OCI-LY7 (cell line): Measurements from ENCODE around the gene CD248. TPM values are rescaled to one million over a fixed set of nuclear protein-coding genes. Genes with fewer than 3 reads are reported as not detected.
A peak's percentile ranks its signal among the peaks of the same experiment; 100 is the strongest.
"Not testable (repeated sequence)": the region's sequence is repeated elsewhere in the genome, so short reads cannot be mapped to it uniquely, and the experiment has no call there.

Experiments
- BruUV-seq: library from RNA; stranded (reverse); fragments of 400-500 nt; replicated peaks from 2 replicates; lab custom pipeline; 2021; lab: Mats Ljungman, UMichigan
- CTCF ChIA-PET: fragments of 300-600 bp; sonication (Branson Sonifier 250); formaldehyde crosslinking; loops from one replicate; lab custom pipeline; 2022; ENCODE audit warnings: antibody characterized with exemption; ENCODE audit not compliant: unreplicated experiment; lab: Charles Lee
- POLR2A ChIA-PET: fragments of 300-600 bp; sonication (Branson Sonifier 250); formaldehyde crosslinking; loops from one replicate; lab custom pipeline; 2022; ENCODE audit warnings: antibody characterized with exemption; lab: Charles Lee
- DNase-seq: peaks from one replicate; pipeline ENCODE4 v3.0.0-alpha.2; 2015; ENCODE audit warnings: low spot score
- H2AFZ ChIP-seq: fragments of 200-600 bp; sonication (generic), shearing (Covaris generic); 2 replicates; pipeline ENCODE4 v1.6.1; 2014; ENCODE audit warnings: mild to moderate bottlenecking, antibody characterized with exemption, low read length, moderate library complexity
- H3K27ac ChIP-seq: fragments of 200-600 bp; sonication (generic); 2 replicates; pipeline ENCODE4 v1.5.1; 2014; ENCODE audit warnings: mixed run types, low read depth, mild to moderate bottlenecking, moderate library complexity, low read length, inconsistent platforms; ENCODE audit not compliant: poor library complexity, severe bottlenecking
- H3K36me3 ChIP-seq: fragments of 200-600 bp; sonication (generic); 2 replicates; pipeline ENCODE4 v1.6.1; 2014; ENCODE audit warnings: mild to moderate bottlenecking, antibody characterized with exemption, low read length, moderate library complexity, mixed read lengths; ENCODE audit not compliant: insufficient read depth
- H3K4me1 ChIP-seq: fragments of 200-600 bp; sonication (generic); 2 replicates; pipeline ENCODE4 v1.5.1; 2014; ENCODE audit warnings: mild to moderate bottlenecking, low read length; ENCODE audit not compliant: insufficient read depth, poor library complexity, severe bottlenecking
- H3K4me2 ChIP-seq: fragments of 200-600 bp; sonication (generic); 2 replicates; pipeline ENCODE4 v1.6.1; 2014; ENCODE audit warnings: mild to moderate bottlenecking, low read length
- H3K4me3 ChIP-seq: fragments of 200-600 bp; sonication (generic); 2 replicates; pipeline ENCODE4 v1.5.1; 2014; ENCODE audit warnings: mild to moderate bottlenecking, low read depth, low read length; ENCODE audit not compliant: poor library complexity, severe bottlenecking
- H3K79me2 ChIP-seq: fragments of 200-600 bp; sonication (generic); 2 replicates; pipeline ENCODE4 v1.6.1; 2016; ENCODE audit warnings: low read depth, mild to moderate bottlenecking, low read length, moderate library complexity, mixed read lengths; ENCODE audit not compliant: insufficient read depth
- H3K9me2 ChIP-seq: fragments of 200-600 bp; sonication (generic); 2 replicates; pipeline ENCODE4 v1.6.1; 2016; ENCODE audit warnings: mild to moderate bottlenecking, low read length, mixed read lengths; ENCODE audit not compliant: insufficient read depth
- H3K9me3 ChIP-seq: fragments of 200-600 bp; sonication (generic); 2 replicates; pipeline ENCODE4 v1.6.1; 2014; ENCODE audit warnings: mild to moderate bottlenecking, mixed run types, low read length, mixed read lengths
- H4K20me1 ChIP-seq: fragments of 200-600 bp; sonication (generic); 2 replicates; pipeline ENCODE4 v1.6.1; 2014; ENCODE audit warnings: mild to moderate bottlenecking, antibody characterized with exemption, low read length, moderate library complexity, mixed read lengths; ENCODE audit not compliant: insufficient read depth
- EZH2phosphoT487 ChIP-seq: fragments of 200-600 bp; sonication (generic); IDR thresholded peaks from 2 replicates; pipeline ENCODE4 v1.6.1; 2018; ENCODE audit warnings: low read depth, borderline replicate concordance, mild to moderate bottlenecking, mixed run types, antibody characterized with exemption, low read length, moderate library complexity, mixed read lengths
- intact Hi-C: fragments of 100-400 bp; cut with micrococcal nuclease; formaldehyde crosslinking; loops from one replicate; pipeline ENCODE4 v1.10.0; 2022; ENCODE audit not compliant: unreplicated experiment
- total RNA-seq, 2 experiments: library from RNA; depleted of rRNA in 1 of 2; stranded (reverse); fragments of >200 nt in 1 of 2; shearing (Covaris generic) in 1 of 2; gene quantifications; 2 replicates each; pipeline ENCODE4 v1.2.3, GENCODE V29; 2014 to 2022
- TF ChIP-seq, protein P1 (sequence below): fragments of 200-600 bp; sonication (generic); conservative IDR thresholded peaks from 2 replicates; pipeline ENCODE4 v1.5.1; 2014; ENCODE audit warnings: mild to moderate bottlenecking, antibody characterized with exemption, low read length, moderate library complexity, mixed read lengths

Gene CD248
- total RNA-seq, 2 experiments from 2014 or later, result 0.46 TPM; not detected in 1

DNA sequence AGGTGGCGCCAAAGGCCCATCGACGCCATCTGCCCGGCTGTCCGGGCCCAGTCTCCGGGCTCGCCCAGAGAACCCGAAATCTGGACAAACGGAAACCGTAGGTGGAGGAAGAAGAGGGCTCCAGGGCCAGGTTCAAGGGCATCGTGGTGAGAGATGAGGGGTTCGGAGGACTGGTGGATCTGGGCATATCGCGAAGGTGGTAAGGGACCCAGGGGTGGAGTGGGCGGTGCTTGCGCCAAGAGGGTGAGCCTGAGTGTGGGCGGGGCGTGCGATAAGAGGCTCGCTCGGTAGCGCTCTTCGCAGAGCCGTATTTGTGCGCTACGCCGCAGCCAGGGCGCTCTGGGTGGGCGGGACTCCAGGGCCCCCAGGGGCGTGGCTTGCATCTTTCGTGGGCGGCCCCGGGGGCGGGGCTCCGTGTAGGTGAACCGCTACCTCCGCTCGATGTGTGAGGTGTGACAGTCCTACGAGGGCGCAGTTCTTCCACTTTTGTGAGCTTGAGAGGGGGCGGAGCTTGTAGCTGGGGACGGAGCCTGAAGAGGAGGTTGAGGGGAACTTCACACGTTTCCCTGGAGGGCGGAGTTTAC is 4.8 kb downstream of the CD248 start:
- BruUV-seq, result no TSS peak
- no peaks in the 10 kb centered on the region for H3K9me2 ChIP-seq
- no peaks in the 10 kb centered on the region for H4K20me1 ChIP-seq
- no peaks in the 10 kb centered on the region for H3K9me3 ChIP-seq
- peak overlapping the region; percentile 70 for H2AFZ ChIP-seq
- H3K79me2 ChIP-seq, result no peaks in the 10 kb centered on the region
- TF ChIP-seq EZH2phosphoT487, result no peak
- TF ChIP-seq, protein P1, sequence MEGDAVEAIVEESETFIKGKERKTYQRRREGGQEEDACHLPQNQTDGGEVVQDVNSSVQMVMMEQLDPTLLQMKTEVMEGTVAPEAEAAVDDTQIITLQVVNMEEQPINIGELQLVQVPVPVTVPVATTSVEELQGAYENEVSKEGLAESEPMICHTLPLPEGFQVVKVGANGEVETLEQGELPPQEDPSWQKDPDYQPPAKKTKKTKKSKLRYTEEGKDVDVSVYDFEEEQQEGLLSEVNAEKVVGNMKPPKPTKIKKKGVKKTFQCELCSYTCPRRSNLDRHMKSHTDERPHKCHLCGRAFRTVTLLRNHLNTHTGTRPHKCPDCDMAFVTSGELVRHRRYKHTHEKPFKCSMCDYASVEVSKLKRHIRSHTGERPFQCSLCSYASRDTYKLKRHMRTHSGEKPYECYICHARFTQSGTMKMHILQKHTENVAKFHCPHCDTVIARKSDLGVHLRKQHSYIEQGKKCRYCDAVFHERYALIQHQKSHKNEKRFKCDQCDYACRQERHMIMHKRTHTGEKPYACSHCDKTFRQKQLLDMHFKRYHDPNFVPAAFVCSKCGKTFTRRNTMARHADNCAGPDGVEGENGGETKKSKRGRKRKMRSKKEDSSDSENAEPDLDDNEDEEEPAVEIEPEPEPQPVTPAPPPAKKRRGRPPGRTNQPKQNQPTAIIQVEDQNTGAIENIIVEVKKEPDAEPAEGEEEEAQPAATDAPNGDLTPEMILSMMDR, result peak; percentile 99
- H3K4me3 ChIP-seq, result peak overlapping the region; percentile 70
- peak; percentile 98 for DNase-seq
- H3K27ac ChIP-seq, result peak overlapping the region; percentile 72
- H3K4me2 ChIP-seq, result peak overlapping the region; percentile 89
- H3K36me3 ChIP-seq, result no peaks in the 10 kb centered on the region
- peaks cover 18% of the 10 kb centered on the region for H3K4me1 ChIP-seq
- intact Hi-C loops, result loop anchor here (1.0 to 5.0 kb wide), 4 partner anchors 16 to 77 kb away; partner anchors contain the start of genes B4GAT1, BRMS1 and SLC29A2
- ChIA-PET POLR2A (interaction anchor here (0.6 to 3.6 kb wide), 15 partner anchors 8 to 510 kb away, joined by 3 to 13 read pairs (median 4); partner anchors contain the start of genes BRMS1, RAB1B and YIF1A), CTCF (interaction anchor here (0.5 to 2.5 kb wide), 11 partner anchors 10 to 1090 kb away, joined by 3 to 7 read pairs (median 3); partner anchors contain the start of genes B4GAT1, RIN1 and YIF1A)

DNA sequence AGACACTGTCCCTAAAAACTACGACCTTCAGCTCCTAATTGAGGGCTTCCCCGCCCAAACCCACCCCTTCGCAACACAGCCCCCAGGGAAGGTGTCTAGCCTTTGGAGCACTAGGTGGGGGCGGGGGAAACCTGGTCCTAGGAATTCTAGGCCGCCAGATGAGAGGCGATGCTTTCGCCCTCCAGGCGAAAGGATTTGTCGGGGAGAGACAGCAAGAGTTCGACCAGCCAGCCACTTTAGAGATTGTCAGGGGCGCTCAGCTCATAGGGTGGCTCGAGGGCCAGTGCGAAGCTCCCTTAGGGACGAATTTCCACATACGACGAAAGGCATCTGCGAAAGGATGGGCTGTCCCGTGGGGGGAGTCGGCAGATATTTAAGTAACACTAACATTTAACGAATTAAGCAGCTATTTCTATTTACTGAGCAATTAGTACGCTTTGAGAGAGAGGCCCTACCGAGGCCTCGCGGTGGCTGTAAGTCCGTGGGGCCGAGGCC is 5.3 kb downstream of the CD248 start:
- no peak for DNase-seq
- Histone ChIP-seq H3K9me2 (no peaks in the 10 kb centered on the region), H3K4me2 (peak overlapping the region; percentile 89), H3K9me3 (no peaks in the 10 kb centered on the region), H4K20me1 (no peaks in the 10 kb centered on the region), H3K4me3 (peak overlapping the region; percentile 70), H3K79me2 (no peaks in the 10 kb centered on the region), H2AFZ (peak overlapping the region; percentile 70), H3K36me3 (no peaks in the 10 kb centered on the region), H3K27ac (peak overlapping the region; percentile 72), H3K4me1 (peaks cover 14% of the 10 kb centered on the region)
- BruUV-seq, result no TSS peak
- TF ChIP-seq, protein P1, result no peak
- intact Hi-C loops, result loop anchor here (1.0 to 5.0 kb wide), 2 partner anchors 36 to 78 kb away; partner anchors contain the start of genes B4GAT1 and BRMS1
- CTCF ChIA-PET, result interaction anchor here (0.5 to 2.5 kb wide), 7 partner anchors 12 to 1091 kb away, joined by 3 to 7 read pairs (median 3); partner anchors contain the start of genes B4GAT1 and YIF1A
- POLR2A ChIA-PET, result interaction anchor here (0.6 to 3.6 kb wide), 8 partner anchors 8 to 43 kb away, joined by 3 to 13 read pairs (median 4); partner anchors contain the start of genes RAB1B and YIF1A

DNA sequence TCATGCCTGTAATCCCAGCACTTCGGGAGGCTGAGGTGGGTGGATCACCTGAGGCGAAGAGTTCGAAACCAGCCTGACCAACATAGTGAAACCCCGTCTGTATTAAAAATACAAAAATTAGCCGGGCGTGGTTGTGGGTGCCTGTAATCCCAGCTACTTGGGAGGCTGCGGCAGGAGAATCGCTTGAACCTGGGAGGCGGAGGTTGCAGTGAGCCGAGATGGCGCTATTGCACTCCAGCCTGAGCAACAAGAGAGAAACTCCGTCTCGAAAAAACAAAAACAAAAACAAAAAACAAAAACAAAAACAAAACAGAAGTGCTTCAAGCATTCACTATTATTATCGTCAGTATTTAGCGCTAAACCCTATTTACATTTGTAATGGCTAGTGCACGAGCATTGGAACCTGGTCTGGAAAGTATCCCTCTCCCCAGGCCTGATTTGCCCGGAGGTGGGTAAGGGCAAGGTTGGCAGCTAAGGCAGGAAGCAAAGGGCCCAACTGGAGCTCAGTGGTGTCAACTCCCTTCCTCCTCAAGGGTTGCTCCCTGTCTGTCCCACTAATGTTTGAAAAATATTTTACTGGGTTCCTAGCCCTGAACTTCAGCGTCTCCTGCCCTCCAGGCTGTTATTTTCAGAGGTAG is 5.9 kb downstream of the CD248 start:
- H3K9me3 ChIP-seq, H2AFZ ChIP-seq, H3K9me2 ChIP-seq, H3K36me3 ChIP-seq, H4K20me1 ChIP-seq, BruUV-seq, H3K4me2 ChIP-seq, H3K27ac ChIP-seq, H3K4me3 ChIP-seq, DNase-seq, H3K79me2 ChIP-seq: not testable (repeated sequence)
- peaks cover 14% of the 10 kb centered on the region for H3K4me1 ChIP-seq
- intact Hi-C loops, result loop anchor here (1.0 to 5.0 kb wide), 2 partner anchors 36 to 78 kb away; partner anchors contain the start of genes B4GAT1 and BRMS1
- CTCF ChIA-PET, result interaction anchor here (0.6 to 2.5 kb wide), 4 partner anchors 12 to 75 kb away, joined by 3 to 7 read pairs (median 5); partner anchors contain the start of gene B4GAT1
- POLR2A ChIA-PET, result interaction anchor here (0.6 to 3.6 kb wide), 6 partner anchors 9 to 43 kb away, joined by 3 to 13 read pairs (median 4); partner anchors contain the start of genes RAB1B and YIF1A
